ENCODE results near the gene VSTM5.

Gene VSTM5

GRCh38 chr11:93842034-93842433 lies 8.4 kb downstream of the VSTM5 start:
- DNase-seq = no peak

- no peak for DNase-seq
These were observed 9.0 kb downstream of the VSTM5 start for GRCh38 chr11:93841446-93841845.

- DNase-seq = no peak
These were observed 9.4 kb downstream of the VSTM5 start for GRCh38 chr11:93840981-93841380.

- no peak for DNase-seq
These were observed 10.2 kb downstream of the VSTM5 start for GRCh38 chr11:93840180-93840579.

- DNase-seq = no peak
These were observed 11.5 kb downstream of the VSTM5 start for GRCh38 chr11:93838967-93839366.

- DNase-seq = no peak
These were observed 17.6 kb downstream of the VSTM5 start for GRCh38 chr11:93832780-93833179.

- no peak for DNase-seq
These were observed 18.9 kb downstream of the VSTM5 start for GRCh38 chr11:93831343-93832127.

GRCh38 chr11:93829598-93829997 lies 20.8 kb downstream of the VSTM5 start:
- no peak for DNase-seq

GRCh38 chr11:93827363-93827762 lies 23.1 kb downstream of the VSTM5 start:
- no peak for DNase-seq

GRCh38 chr11:93823210-93823609 lies 27.2 kb downstream of the VSTM5 start:
- no peak for DNase-seq

GRCh38 chr11:93822359-93822758 lies 28.1 kb downstream of the VSTM5 start:
- DNase-seq = no peak

GRCh38 chr11:93821617-93822016 lies 28.8 kb downstream of the VSTM5 start:
- no peak for DNase-seq

- DNase-seq = no peak
These were observed 29.6 kb downstream of the VSTM5 start for GRCh38 chr11:93820847-93821246.

GRCh38 chr11:93819966-93820695 lies 30.3 kb downstream of the VSTM5 start:
- no peak for DNase-seq

- no peak for DNase-seq
These were observed 32.7 kb downstream of the VSTM5 start for GRCh38 chr11:93817426-93818348.

GRCh38 chr11:93814966-93815633 lies 35.3 kb downstream of the VSTM5 start:
- no peak for DNase-seq

- no peak for DNase-seq
These were observed 36.4 kb downstream of the VSTM5 start for GRCh38 chr11:93813974-93814373.

- DNase-seq = no peak
These were observed 42.4 kb downstream of the VSTM5 start for GRCh38 chr11:93807980-93808379.

GRCh38 chr11:93804879-93805278 lies 45.5 kb downstream of the VSTM5 start:
- no peak for DNase-seq

GRCh38 chr11:93801366-93801765 lies 49.1 kb downstream of the VSTM5 start:
- DNase-seq = no peak

- no peak for DNase-seq
These were observed 53.8 kb downstream of the VSTM5 start for GRCh38 chr11:93796441-93797231.

GRCh38 chr11:93791493-93791892 lies 58.9 kb downstream of the VSTM5 start:
- DNase-seq = no peak

Data from activated CD4-positive, alpha-beta T cell treated with anti-CD3 and anti-CD28 coated beads, Interleukin-2, amount 50 U/mL, for 16 hours (primary cell).